OCI-LY3 (cell line): ENCODE results near the gene STAC2.

Experiments
- H2AFZ ChIP-seq: fragments of 200-600, 300-600 bp; shearing (Covaris generic); 2 replicates; pipeline ENCODE4 v1.6.0; 2014; ENCODE audit warnings: antibody characterized with exemption, low read depth, low read length
- H3K27ac ChIP-seq: fragments of 200-600, 300-600 bp; sonication (generic); 2 replicates; pipeline ENCODE4 v1.5.1; 2014; ENCODE audit warnings: mild to moderate bottlenecking, low read length, moderate library complexity, mixed read lengths
- H3K27me3 ChIP-seq: fragments of 200-600, 300-600 bp; sonication (generic); 2 replicates; pipeline ENCODE4 v1.6.1; 2014; ENCODE audit warnings: low read depth, low read length, mixed read lengths
- H3K36me3 ChIP-seq: fragments of 200-600, 300-600 bp; sonication (generic); replicated peaks from 2 replicates; pipeline ENCODE3; 2014; ENCODE audit warnings: low read depth, low read length, mixed read lengths
- H3K4me1 ChIP-seq: fragments of 300-600, 200-600 bp; sonication (generic); 2 replicates; pipeline ENCODE4 v1.6.1; 2014; ENCODE audit warnings: low read length, mixed read lengths
- H3K4me2 ChIP-seq: fragments of 200-600, 300-600 bp; sonication (generic); 2 replicates; pipeline ENCODE4 v1.6.1; 2014; ENCODE audit warnings: low read length, mixed read lengths
- H3K4me3 ChIP-seq: fragments of 300-600, 200-600 bp; sonication (generic); 2 replicates; pipeline ENCODE4 v1.5.1; 2014; ENCODE audit warnings: antibody characterized with exemption, mild to moderate bottlenecking, low read length, moderate library complexity
- H3K79me2 ChIP-seq: fragments of 300-600, 200-600 bp; shearing (Covaris generic); 2 replicates; pipeline ENCODE4 v1.6.1; 2014; ENCODE audit warnings: mild to moderate bottlenecking, low read length, mixed read lengths
- H3K9ac ChIP-seq: fragments of 300-600, 200-600 bp; shearing (Covaris generic); 2 replicates; pipeline ENCODE4 v1.6.0; 2014; ENCODE audit warnings: mild to moderate bottlenecking, low read length, moderate library complexity
- H3K9me3 ChIP-seq: fragments of 200-600, 300-600 bp; shearing (Covaris generic); 2 replicates; pipeline ENCODE4 v1.6.1; 2014; ENCODE audit warnings: low read length, mixed read lengths; ENCODE audit not compliant: insufficient read depth
- H4K20me1 ChIP-seq: fragments of 200-600, 300-600 bp; sonication (generic); 2 replicates; pipeline ENCODE4 v1.6.1; 2016; ENCODE audit warnings: low read length, mixed read lengths; ENCODE audit not compliant: insufficient read depth
- CTCF ChIP-seq: fragments of 200-600, 300-600 bp; sonication (generic); IDR thresholded peaks from 2 replicates; pipeline ENCODE4 v1.5.1; 2014; ENCODE audit warnings: antibody characterized with exemption, low read length, low read depth
- EZH2phosphoT487 ChIP-seq: fragments of 200-600 bp; shearing (Covaris generic); IDR thresholded peaks from 2 replicates; pipeline ENCODE4 v1.6.1; 2018; ENCODE audit warnings: antibody characterized with exemption, mixed run types, low read depth

Gene STAC2

GRCh38 chr17:39208136-39208535, 17.6 kb downstream of the STAC2 start:
- Histone ChIP-seq H3K9me3 (no peaks in the 10 kb centered on the region), H3K79me2 (no peaks in the 10 kb centered on the region), H3K9ac (no peak overlapping the region), H2AFZ (no peak overlapping the region), H3K27ac (no peak overlapping the region), H3K4me1 (peaks cover 21% of the 10 kb centered on the region), H3K4me2 (no peak overlapping the region), H3K4me3 (no peak overlapping the region), H3K27me3 (peaks cover 22% of the 10 kb centered on the region), H4K20me1 (peaks cover 9% of the 10 kb centered on the region; the same call in 1 of the 2 replicates), H3K36me3 (peaks cover 17% of the 10 kb centered on the region)
- TF ChIP-seq CTCF (no peak), EZH2phosphoT487 (no peak)

GRCh38 chr17:39205112-39205526, 20.6 kb downstream of the STAC2 start:
- no peak overlapping the region for H3K27ac ChIP-seq
- H3K36me3 ChIP-seq, result peaks cover 40% of the 10 kb centered on the region
- H3K79me2 ChIP-seq, result peaks cover 27% of the 10 kb centered on the region
- H3K9me3 ChIP-seq, result no peaks in the 10 kb centered on the region
- H3K4me3 ChIP-seq, result no peak overlapping the region
- peaks cover 9% of the 10 kb centered on the region for H3K27me3 ChIP-seq
- peaks cover 32% of the 10 kb centered on the region for H3K4me1 ChIP-seq
- no peak overlapping the region for H3K4me2 ChIP-seq
- H3K9ac ChIP-seq, result no peak overlapping the region
- H4K20me1 ChIP-seq, result peaks cover 18% of the 10 kb centered on the region
- TF ChIP-seq CTCF (no peak), EZH2phosphoT487 (no peak)
- no peak overlapping the region for H2AFZ ChIP-seq

- H3K4me2 ChIP-seq, result no peak overlapping the region
- no peak overlapping the region for H3K27ac ChIP-seq
- H3K4me1 ChIP-seq, result peaks cover 27% of the 10 kb centered on the region
- no peak overlapping the region for H3K4me3 ChIP-seq
- H3K79me2 ChIP-seq, result peaks cover 29% of the 10 kb centered on the region
- H3K9ac ChIP-seq, result no peak overlapping the region
- TF ChIP-seq EZH2phosphoT487 (no peak), CTCF (no peak)
- H3K36me3 ChIP-seq, result peaks cover 40% of the 10 kb centered on the region
- H3K27me3 ChIP-seq, result no peaks in the 10 kb centered on the region
- no peaks in the 10 kb centered on the region for H3K9me3 ChIP-seq
- no peak overlapping the region for H2AFZ ChIP-seq
- peaks cover 18% of the 10 kb centered on the region for H4K20me1 ChIP-seq
Observed at GRCh38 chr17:39204245-39204644, 21.5 kb downstream of the STAC2 start.

GRCh38 chr17:39200957-39201510, 24.7 kb downstream of the STAC2 start:
- TF ChIP-seq CTCF, result no peak
- no peak for TF ChIP-seq EZH2phosphoT487
- H3K27me3 ChIP-seq, result no peaks in the 10 kb centered on the region
- H3K4me1 ChIP-seq, result peaks cover 33% of the 10 kb centered on the region
- H3K27ac ChIP-seq, result peak overlapping the region; percentile 87
- peaks cover 18% of the 10 kb centered on the region for H4K20me1 ChIP-seq
- no peaks in the 10 kb centered on the region for H3K9me3 ChIP-seq
- no peak overlapping the region for H2AFZ ChIP-seq
- peak overlapping the region; percentile 99 for H3K4me2 ChIP-seq
- H3K4me3 ChIP-seq, result peak overlapping the region; percentile 99
- peak overlapping the region; percentile 98 for H3K9ac ChIP-seq
- H3K79me2 ChIP-seq, result peaks cover 33% of the 10 kb centered on the region
- H3K36me3 ChIP-seq, result peaks cover 40% of the 10 kb centered on the region
